Measurements from ENCODE around the gene ANKH.

- TF ChIP-seq CTCF (conservative IDR thresholded peaks at IDR 0.05 in 1 of 2, IDR thresholded peaks at IDR 0.05 in 1 of 2; ENCODE audit: extremely low read depth in 1 of 2, insufficient read depth in 1 of 2, low read depth in 1 of 2, low read length in 2 of 2) (no peak), EZH2 (IDR thresholded peaks at IDR 0.05; ENCODE audit: borderline replicate concordance, low read length) (no peak)
Measured at GRCh38 chr5:14715481-14715880, 156.1 kb downstream of the ANKH start.
